PC-9 (cell line): ENCODE results near the gene HEPHL1. TPM values are rescaled to one million over a fixed set of nuclear protein-coding genes. Genes with fewer than 3 reads are reported as not detected.

Source experiments
- BruUV-seq: library from RNA; stranded (reverse); fragments of 400-500 nt; replicated peaks from 2 replicates; lab custom pipeline; 2021; lab: Mats Ljungman, UMichigan
- CTCF ChIA-PET: fragments of 300-600 bp; sonication (Branson Sonifier 250); formaldehyde crosslinking; loops from one replicate; lab custom pipeline; 2022; ENCODE audit warnings: antibody characterized with exemption; lab: Charles Lee
- POLR2A ChIA-PET: fragments of 300-600 bp; sonication (Branson Sonifier 250); formaldehyde crosslinking; loops from one replicate; lab custom pipeline; 2022; ENCODE audit warnings: antibody characterized with exemption; ENCODE audit not compliant: unreplicated experiment; lab: Charles Lee
- DNase-seq, 2 experiments: peaks; one replicate each; pipeline versions ENCODE4 v3.0.0 to v3.0.0-alpha.2; 2015 to 2022; ENCODE audit warnings: mixed read lengths in 1 of 2
- H2AFZ ChIP-seq: fragments of 200-600 bp; sonication (generic); 2 replicates; pipeline ENCODE4 v1.8.1; 2017; ENCODE audit warnings: antibody characterized with exemption
- H3F3A ChIP-seq: fragments of 200-600 bp; sonication (generic); 2 replicates; pipeline ENCODE4 v1.8.1; 2017; ENCODE audit warnings: antibody characterized with exemption, mild to moderate bottlenecking, low read depth; ENCODE audit not compliant: insufficient read depth
- H3K27ac ChIP-seq: fragments of 200-600 bp; sonication (generic); 2 replicates; pipeline ENCODE4 v1.6.1; 2016; ENCODE audit warnings: mixed run types
- H3K27me3 ChIP-seq: fragments of 200-600 bp; sonication (generic); 2 replicates; pipeline ENCODE4 v1.6.1; 2016; ENCODE audit warnings: low read depth, mixed run types; ENCODE audit not compliant: insufficient read depth
- H3K36me3 ChIP-seq: fragments of 200-600 bp; sonication (generic); 2 replicates; pipeline ENCODE4 v1.6.1; 2016; ENCODE audit warnings: low read depth, mixed run types
- H3K4me1 ChIP-seq: fragments of 200-600 bp; sonication (generic); replicated peaks from 2 replicates; pipeline ENCODE4 v1.6.1; 2016; ENCODE audit warnings: mixed run types; ENCODE audit not compliant: insufficient read depth
- H3K4me2 ChIP-seq: fragments of 200-600 bp; sonication (generic); 2 replicates; pipeline ENCODE4 v1.6.1; 2017; ENCODE audit warnings: mixed run types
- H3K4me3 ChIP-seq: fragments of 200-600 bp; sonication (generic); 2 replicates; pipeline ENCODE4 v1.6.1; 2016; ENCODE audit warnings: mixed run types
- H3K79me2 ChIP-seq: fragments of 200-600 bp; sonication (generic); 2 replicates; pipeline ENCODE4 v1.6.1; 2017; ENCODE audit warnings: low read depth, mixed run types
- H3K9me2 ChIP-seq: fragments of 200-600 bp; sonication (generic); 2 replicates; pipeline ENCODE4 v1.8.1; 2017; ENCODE audit warnings: mild to moderate bottlenecking; ENCODE audit not compliant: insufficient read depth
- H3K9me3 ChIP-seq: fragments of 200-600 bp; sonication (generic); 2 replicates; pipeline ENCODE4 v1.8.1; 2016; ENCODE audit warnings: low read depth; ENCODE audit not compliant: insufficient read depth
- H4K20me1 ChIP-seq: fragments of 200-600 bp; sonication (generic); 2 replicates; pipeline ENCODE4 v1.8.1; 2017; ENCODE audit not compliant: insufficient read depth
- CTCF ChIP-seq: fragments of 200-600 bp; sonication (generic); conservative IDR thresholded peaks from 2 replicates; pipeline ENCODE4 v1.6.1; 2017; ENCODE audit warnings: mixed run types, antibody characterized with exemption, mild to moderate bottlenecking, moderate library complexity
- EZH2 ChIP-seq: fragments of 200-600 bp; sonication (generic); IDR thresholded peaks from 2 replicates; pipeline ENCODE4 v1.8.0; 2017; ENCODE audit warnings: antibody characterized with exemption, low read depth
- intact Hi-C: fragments of 100-400 bp; cut with micrococcal nuclease; formaldehyde crosslinking; loops from one replicate; pipeline ENCODE4 v1.10.0; 2022; ENCODE audit not compliant: unreplicated experiment
- total RNA-seq: library from RNA; stranded (reverse); gene quantifications from 2 replicates; pipeline ENCODE4 v1.2.3, GENCODE V29; 2021

The HEPHL1 gene
- total RNA-seq, 1 experiment from 2014 or later = not detected

GRCh38 chr11:94150056-94150455 is 128.9 kb downstream of the HEPHL1 start:
- Histone ChIP-seq H4K20me1 (peaks cover 6% of the 10 kb centered on the region; the same call in 1 of the 2 replicates), H3K4me2 (no peak overlapping the region)
- DNase-seq = no peak

GRCh38 chr11:94150704-94151685 is 129.8 kb downstream of the HEPHL1 start:
- Histone ChIP-seq H3K36me3 (no peaks in the 10 kb centered on the region), H3K4me1 (peaks cover 43% of the 10 kb centered on the region), H3F3A (peaks cover 21% of the 10 kb centered on the region), H3K9me3 (no peaks in the 10 kb centered on the region; the same call in 1 of the 2 replicates), H3K9me2 (no peaks in the 10 kb centered on the region), H3K4me2 (peak overlapping the region; percentile 35), H3K27me3 (no peaks in the 10 kb centered on the region), H3K27ac (peak overlapping the region; percentile 61), H3K79me2 (peaks cover 79% of the 10 kb centered on the region), H2AFZ (no peak overlapping the region), H3K4me3 (no peak overlapping the region), H4K20me1 (peaks cover 6% of the 10 kb centered on the region; the same call in 1 of the 2 replicates)
- ChIA-PET CTCF (interaction anchor here (0.6 kb wide), 1 partner anchor 20 kb away, joined by 3 read pairs; no protein-coding TSS in a partner anchor), POLR2A (interaction anchor here (0.6 kb wide), 1 partner anchor 276 kb away, joined by 6 read pairs; no protein-coding TSS in a partner anchor)
- DNase-seq = peak in 1 of 2 experiments; percentile 63
- TF ChIP-seq EZH2 (no peak), CTCF (no peak)
- no TSS peak for BruUV-seq
- intact Hi-C loops = no loop called here

More at GRCh38 chr11:94150056-94150455, 128.9 kb downstream of the HEPHL1 start:
- Histone ChIP-seq H3K4me3 (no peak overlapping the region), H3K9me3 (no peaks in the 10 kb centered on the region; the same call in 1 of the 2 replicates), H3K27me3 (no peaks in the 10 kb centered on the region), H3F3A (peaks cover 22% of the 10 kb centered on the region), H3K27ac (no peak overlapping the region), H3K79me2 (peaks cover 89% of the 10 kb centered on the region), H2AFZ (no peak overlapping the region), H3K9me2 (no peaks in the 10 kb centered on the region), H3K4me1 (peaks cover 53% of the 10 kb centered on the region), H3K36me3 (no peaks in the 10 kb centered on the region)
- intact Hi-C loops = no loop called here
- CTCF ChIA-PET = no interaction called here
- no TSS peak for BruUV-seq
- no peak for TF ChIP-seq EZH2
- no peak for TF ChIP-seq CTCF
- POLR2A ChIA-PET = no interaction called here

- peak; percentile 55 to 97 for DNase-seq
- intact Hi-C loops = loop anchor here (1.0 kb wide), 1 partner anchor 24 kb away; the partner anchor contains the start of gene PANX1
- H3K9me2 ChIP-seq = no peaks in the 10 kb centered on the region
- peaks cover 70% of the 10 kb centered on the region for H3K79me2 ChIP-seq
- BruUV-seq = no TSS peak
- H2AFZ ChIP-seq = no peak overlapping the region
- H3K4me3 ChIP-seq = no peak overlapping the region
- no peaks in the 10 kb centered on the region; the same call in 1 of the 2 replicates for H3K9me3 ChIP-seq
- CTCF ChIA-PET = no interaction called here
- POLR2A ChIA-PET = interaction anchor here (0.6 kb wide), 1 partner anchor 10 kb away, joined by 3 read pairs; no protein-coding TSS in a partner anchor
- H3F3A ChIP-seq = peaks cover 21% of the 10 kb centered on the region
- H3K27ac ChIP-seq = peak overlapping the region; percentile 61
- H4K20me1 ChIP-seq = peaks cover 6% of the 10 kb centered on the region; the same call in 1 of the 2 replicates
- H3K27me3 ChIP-seq = no peaks in the 10 kb centered on the region
- H3K36me3 ChIP-seq = no peaks in the 10 kb centered on the region
- peak overlapping the region; percentile 35 for H3K4me2 ChIP-seq
- TF ChIP-seq EZH2 (no peak), CTCF (0 out of 2 replicates have a peak, but pooled peaks have one; percentile 10)
- H3K4me1 ChIP-seq = peaks cover 37% of the 10 kb centered on the region
Observed at GRCh38 chr11:94151903-94152677, 130.9 kb downstream of the HEPHL1 start.
